SU-DHL-6 (cell line): ENCODE results near the gene GGA3.

Experiments used
- CTCF ChIP-seq: fragments of 200-600 bp; sonication (generic); IDR thresholded peaks from one replicate; pipeline ENCODE4 v1.5.1; 2017; ENCODE audit warnings: antibody characterized with exemption, mild to moderate bottlenecking, low read length, moderate library complexity; ENCODE audit not compliant: insufficient read depth, poor library complexity, severe bottlenecking
- EZH2phosphoT487 ChIP-seq: fragments of 200-600 bp; sonication (generic), shearing (Covaris generic); conservative IDR thresholded peaks from 2 replicates; pipeline ENCODE4 v1.6.1; 2018; ENCODE audit warnings: mild to moderate bottlenecking, antibody characterized with exemption, low read length, moderate library complexity, mixed read lengths

- no peak for TF ChIP-seq CTCF
- no peak for TF ChIP-seq EZH2phosphoT487
Observed at GRCh38 chr17:75208161-75208560, 53.2 kb downstream of the GGA3 start.
